CD14-positive monocyte (primary cell): Measurements from ENCODE around the gene CDX2. TPM values are rescaled to one million over a fixed set of nuclear protein-coding genes. Genes with fewer than 3 reads are reported as not detected.
A peak's percentile ranks its signal among the peaks of the same experiment; 100 is the strongest.

Source experiments
- DNase-seq, 3 donors: peaks; one replicate each; pipeline ENCODE4 v3.0.0-alpha.2; 2011 to 2022
- H2AFZ ChIP-seq: 2 replicates; pipeline ENCODE4 v1.6.0; 2012; ENCODE audit warnings: mild to moderate bottlenecking, low read depth, low read length, inconsistent platforms; ENCODE audit not compliant: insufficient read depth, poor library complexity, severe bottlenecking
- H3K27ac ChIP-seq, 2 donors: 1 replicate in 1 of 2; 2 replicates in 1 of 2; pipeline ENCODE4 v1.5.1; 2012 to 2013; ENCODE audit warnings: low read length in 2 of 2, control low read depth in 1 of 2, inconsistent platforms in 1 of 2, low read depth in 1 of 2, mild to moderate bottlenecking in 1 of 2
- H3K27me3 ChIP-seq, 2 donors: one replicate each; pipeline versions ENCODE4 v1.6.0 to v1.6.1; 2011 to 2013; ENCODE audit warnings: low read length in 2 of 2; ENCODE audit not compliant: control insufficient read depth in 2 of 2, insufficient read depth in 2 of 2
- H3K36me3 ChIP-seq, 2 donors: replicated peaks in 1 of 2; 1 replicate in 1 of 2; 2 replicates in 1 of 2; pipeline versions ENCODE4 v1.5.1 to v1.6.1; 2012 to 2013; ENCODE audit warnings: low read length in 2 of 2, control low read depth in 1 of 2, inconsistent platforms in 1 of 2, mild to moderate bottlenecking in 1 of 2; ENCODE audit not compliant: insufficient read depth in 2 of 2, control insufficient read depth in 1 of 2
- H3K4me1 ChIP-seq, 2 donors: 1 replicate in 1 of 2; 2 replicates in 1 of 2; pipeline versions ENCODE4 v1.5.1 to v1.6.1; 2012 to 2013; ENCODE audit warnings: low read length in 2 of 2, control low read depth in 1 of 2, inconsistent platforms in 1 of 2, mild to moderate bottlenecking in 1 of 2, moderate library complexity in 1 of 2; ENCODE audit not compliant: insufficient read depth in 2 of 2, control insufficient read depth in 1 of 2
- H3K4me2 ChIP-seq: replicated peaks from 2 replicates; pipeline ENCODE3; 2012; ENCODE audit warnings: low read length, moderate library complexity, mild to moderate bottlenecking; ENCODE audit not compliant: poor library complexity, severe bottlenecking; ENCODE audit errors: extremely low read depth
- H3K4me3 ChIP-seq, 3 experiments: fragments of 200-600 bp in 1 of 3; sonication (generic) in 1 of 3; replicated peaks in 1 of 3; 1 replicate in 2 of 3; 2 replicates in 1 of 3; pipeline ENCODE4 v1.5.1; 2011 to 2013; ENCODE audit warnings: low read length in 3 of 3, mild to moderate bottlenecking in 3 of 3, control low read depth in 2 of 3, low read depth in 2 of 3, inconsistent platforms in 1 of 3, moderate library complexity in 1 of 3
- H3K79me2 ChIP-seq: 2 replicates; pipeline ENCODE4 v1.6.0; 2012; ENCODE audit warnings: mild to moderate bottlenecking, control low read depth, inconsistent platforms, low read length, moderate library complexity; ENCODE audit not compliant: insufficient read depth
- H3K9ac ChIP-seq: 2 replicates; pipeline ENCODE4 v1.6.0; 2017; ENCODE audit warnings: low read length, mild to moderate bottlenecking; ENCODE audit not compliant: insufficient read depth, poor library complexity, severe bottlenecking
- H3K9me3 ChIP-seq, 2 donors: replicated peaks in 1 of 2; 1 replicate in 1 of 2; 2 replicates in 1 of 2; pipeline versions ENCODE4 v1.5.1 to v1.6.1; 2012 to 2013; ENCODE audit warnings: low read length in 2 of 2, control low read depth in 1 of 2; ENCODE audit not compliant: control insufficient read depth in 1 of 2, insufficient read depth in 1 of 2
- H4K20me1 ChIP-seq: 2 replicates; pipeline ENCODE4 v1.6.0; 2012; ENCODE audit warnings: mild to moderate bottlenecking, low read length, control low read depth, moderate library complexity; ENCODE audit not compliant: insufficient read depth
- H3K27ac Mint-ChIP-seq, 7 donors: one replicate each; pipeline ENCODE4 v1.8.0; 2020; ENCODE audit warnings: mild to moderate bottlenecking in 7 of 7, mixed read lengths in 7 of 7, moderate library complexity in 6 of 7, inconsistent platforms in 2 of 7
- H3K27me3 Mint-ChIP-seq, 3 donors: one replicate each; pipeline ENCODE4 v1.8.0; 2021 to 2022; ENCODE audit warnings: low read depth in 3 of 3, mild to moderate bottlenecking in 3 of 3, mixed read lengths in 3 of 3, moderate library complexity in 3 of 3, inconsistent platforms in 1 of 3
- H3K36me3 Mint-ChIP-seq, 2 donors: one replicate each; pipeline ENCODE4 v1.8.0; 2020; ENCODE audit warnings: mixed read lengths in 2 of 2, inconsistent platforms in 1 of 2, mild to moderate bottlenecking in 1 of 2
- H3K4me1 Mint-ChIP-seq: one replicate; pipeline ENCODE4 v1.8.0; 2020; ENCODE audit warnings: mild to moderate bottlenecking, mixed read lengths
- H3K4me3 Mint-ChIP-seq, 2 donors: one replicate each; pipeline ENCODE4 v1.8.0; 2020; ENCODE audit warnings: mild to moderate bottlenecking in 2 of 2, mixed read lengths in 2 of 2, moderate library complexity in 1 of 2
- H3K9me3 Mint-ChIP-seq, 7 donors: one replicate each; pipeline ENCODE4 v1.8.0; 2020 to 2022; ENCODE audit warnings: mixed read lengths in 7 of 7, mild to moderate bottlenecking in 6 of 7, moderate library complexity in 6 of 7, inconsistent platforms in 2 of 7
- CTCF ChIP-seq: fragments of 200-600 bp; IDR thresholded peaks from one replicate; pipeline ENCODE4 v1.8.0; 2022; ENCODE audit warnings: antibody characterized with exemption, mild to moderate bottlenecking
- WGBS: methylation state at CpG from one replicate; pipeline ENCODE4 v1.1.5; 2013; ENCODE audit warnings: missing lambda C conversion rate; ENCODE audit not compliant: insufficient coverage; 5-methylcytosine and 5-hydroxymethylcytosine counted together
- intact Hi-C, 2 donors: fragments of 100-400 bp; cut with micrococcal nuclease; formaldehyde crosslinking; loops; one replicate each; pipeline versions ENCODE4 v1.15.0 to v1.15.1; 2023
- polyA plus RNA-seq, 3 donors: library from polyadenylated mRNA; depleted of rRNA in 1 of 3; unstranded in 2 of 3; stranded (reverse) in 1 of 3; fragments of 300-500 nt in 2 of 3; fragments of >200 nt in 1 of 3; fragmentation: Illumina TruSeq in 2 of 3; gene quantifications; 1 replicate in 2 of 3; 2 replicates in 1 of 3; pipeline ENCODE4 v1.2.3, GENCODE V29; 2012 to 2021

Gene CDX2
- polyA plus RNA-seq, 3 donors: not detected

GRCh38 chr13:27956576-27957300 lies 12.4 kb downstream of the CDX2 start:
- no peak for TF ChIP-seq CTCF
- Mint-ChIP-seq H3K27me3 (peaks cover 88 to 93% (median 90%) of the 10 kb centered on the region in 3 donors), H3K4me3 (peak overlapping the region in 1 of 2 donors; percentile 95), H3K36me3 (peaks cover 0 to 8% of the 10 kb centered on the region in 2 donors), H3K9me3 (peaks cover 0 to 31% (median 13%) of the 10 kb centered on the region in 7 donors), H3K27ac (no peak overlapping the region), H3K4me1 (peaks cover 33% of the 10 kb centered on the region)
- Histone ChIP-seq H3K4me3 (no peak overlapping the region), H3K36me3 (no peaks in the 10 kb centered on the region), H4K20me1 (no peaks in the 10 kb centered on the region), H3K79me2 (no peaks in the 10 kb centered on the region), H3K9me3 (peaks cover 0 to 39% of the 10 kb centered on the region in 2 donors), H3K27me3 (peaks cover 80 to 96% of the 10 kb centered on the region in 2 donors), H3K27ac (no peak overlapping the region), H3K4me1 (peaks cover 35 to 42% of the 10 kb centered on the region in 2 donors), H2AFZ (no peak overlapping the region), H3K4me2 (no peak overlapping the region), H3K9ac (no peak overlapping the region)
- no CpG with 5 or more reads among the region's 5 CpGs for WGBS
- DNase-seq: no peak
- intact Hi-C loops: no loop called here

- Histone ChIP-seq H3K4me1 (peaks cover 25 to 26% of the 10 kb centered on the region in 2 donors), H3K9me3 (peaks cover 0 to 31% of the 10 kb centered on the region in 2 donors), H3K4me3 (peak overlapping the region in 1 of 3 experiments; percentile 76), H3K27ac (no peak overlapping the region), H3K9ac (no peak overlapping the region), H3K27me3 (peaks cover 75 to 91% of the 10 kb centered on the region in 2 donors), H2AFZ (no peak overlapping the region), H3K36me3 (no peaks in the 10 kb centered on the region), H4K20me1 (no peaks in the 10 kb centered on the region), H3K79me2 (no peaks in the 10 kb centered on the region), H3K4me2 (peak overlapping the region; percentile 86)
- WGBS: no CpG with 5 or more reads among the region's 11 CpGs
- Mint-ChIP-seq H3K9me3 (peaks cover 0 to 30% (median 11%) of the 10 kb centered on the region in 7 donors), H3K27me3 (peaks cover 87 to 92% (median 92%) of the 10 kb centered on the region in 3 donors), H3K4me1 (peaks cover 19% of the 10 kb centered on the region), H3K27ac (no peak overlapping the region), H3K36me3 (peaks cover 0 to 8% of the 10 kb centered on the region in 2 donors), H3K4me3 (peak overlapping the region in 1 of 2 donors; percentile 95)
- intact Hi-C loops: no loop called here
- DNase-seq: no peak
- no peak for TF ChIP-seq CTCF
These were observed 14.0 kb downstream of the CDX2 start for GRCh38 chr13:27955014-27955591.
